B cell (primary cell): Measurements from ENCODE around the gene MCF2L. TPM values are rescaled to one million over a fixed set of nuclear protein-coding genes. Genes with fewer than 3 reads are reported as not detected.

Experiments used
- ATAC-seq: fragments of 200-7000 bp; cut with Tn5 transposase; one replicate; pipeline ENCODE4 v1.10.0; 2021; ENCODE audit warnings: low read depth, mild to moderate bottlenecking, moderate number of reproducible peaks, moderate library complexity
- CTCF ChIA-PET: fragments of 350-600 bp; sonication (Branson Sonifier 250); formaldehyde crosslinking; loops from one replicate; lab custom pipeline; 2021; ENCODE audit warnings: antibody characterized with exemption, inconsistent platforms; lab: Charles Lee
- POLR2A ChIA-PET: fragments of 350-600 bp; sonication (Branson Sonifier 250); formaldehyde crosslinking; loops from one replicate; lab custom pipeline; 2021; ENCODE audit warnings: antibody characterized with exemption; lab: Charles Lee
- DNase-seq: peaks from one replicate; pipeline ENCODE4 v3.0.0; 2013
- H2AFZ ChIP-seq: 2 replicates; pipeline ENCODE4 v1.6.1; 2012; ENCODE audit warnings: mild to moderate bottlenecking, low read depth, low read length; ENCODE audit not compliant: insufficient read depth, poor library complexity, severe bottlenecking
- H3K27ac ChIP-seq, 2 donors: 1 replicate in 1 of 2; 2 replicates in 1 of 2; pipeline ENCODE4 v1.5.1; 2012 to 2013; ENCODE audit warnings: low read length in 2 of 2, mild to moderate bottlenecking in 2 of 2, moderate library complexity in 1 of 2
- H3K27me3 ChIP-seq, 4 experiments: fragments of 200-600 bp in 1 of 4; sonication (generic) in 1 of 4; replicated peaks in 1 of 4; 1 replicate in 2 of 4; 2 replicates in 2 of 4; pipeline versions ENCODE4 v1.6.1 to v1.7.0; 2013 to 2016; ENCODE audit warnings: low read length in 3 of 4, mild to moderate bottlenecking in 2 of 4, mixed read lengths in 1 of 4, moderate library complexity in 1 of 4; ENCODE audit not compliant: insufficient read depth in 4 of 4, control insufficient read depth in 3 of 4; ENCODE audit errors: control extremely low read depth in 1 of 4
- H3K36me3 ChIP-seq, 2 experiments: replicated peaks in 1 of 2; 1 replicate in 1 of 2; 2 replicates in 1 of 2; pipeline versions ENCODE4 v1.6.1 to v1.7.1; 2013; ENCODE audit warnings: low read length in 1 of 2; ENCODE audit not compliant: insufficient read depth in 2 of 2, control insufficient read depth in 1 of 2; ENCODE audit errors: control extremely low read depth in 1 of 2, extremely low read depth in 1 of 2
- H3K4me1 ChIP-seq, 2 donors: fragments of 200-600 bp in 1 of 2; sonication (generic) in 1 of 2; 1 replicate in 1 of 2; 2 replicates in 1 of 2; pipeline versions ENCODE4 v1.5.1 to v1.6.1; 2013 to 2017; ENCODE audit warnings: low read length in 2 of 2; ENCODE audit not compliant: control insufficient read depth in 2 of 2, insufficient read depth in 2 of 2
- H3K4me2 ChIP-seq: replicated peaks from 2 replicates; pipeline ENCODE3; 2012; ENCODE audit warnings: mild to moderate bottlenecking, low read depth, low read length; ENCODE audit not compliant: poor library complexity, severe bottlenecking
- H3K4me3 ChIP-seq, 5 experiments: fragments of 200-600 bp in 1 of 5; sonication (generic) in 1 of 5; 1 replicate in 3 of 5; 2 replicates in 2 of 5; pipeline versions ENCODE4 v1.5.1 to v1.7.0; 2011 to 2016; ENCODE audit warnings: low read length in 4 of 5, mild to moderate bottlenecking in 4 of 5, low read depth in 2 of 5, control low read depth in 1 of 5, moderate library complexity in 1 of 5; ENCODE audit not compliant: insufficient read depth in 1 of 5; ENCODE audit errors: control extremely low read depth in 1 of 5, extremely low read depth in 1 of 5
- H3K79me2 ChIP-seq: fragments of 200-600 bp; sonication (generic); one replicate; pipeline ENCODE4 v1.6.0; 2016; ENCODE audit warnings: low read length; ENCODE audit not compliant: control insufficient read depth, insufficient read depth
- H3K9ac ChIP-seq: fragments of 200-600 bp; sonication (generic); 2 replicates; pipeline ENCODE4 v1.6.1; 2017; ENCODE audit warnings: mild to moderate bottlenecking, low read length, moderate library complexity
- H3K9me3 ChIP-seq, 3 donors: one replicate each; pipeline versions ENCODE4 v1.6.1 to v1.7.1; 2013; ENCODE audit warnings: low read length in 2 of 3; ENCODE audit not compliant: control insufficient read depth in 2 of 3, insufficient read depth in 1 of 3; ENCODE audit errors: control extremely low read depth in 1 of 3
- H4K20me1 ChIP-seq: 2 replicates; pipeline ENCODE4 v1.6.0; 2012; ENCODE audit warnings: mild to moderate bottlenecking, low read length; ENCODE audit not compliant: insufficient read depth, control insufficient read depth, poor library complexity, severe bottlenecking
- H3K27ac Mint-ChIP-seq: one replicate; pipeline ENCODE4 v1.8.0; 2021; ENCODE audit warnings: mixed read lengths
- H3K27me3 Mint-ChIP-seq: one replicate; pipeline ENCODE4 v1.8.0; 2021; ENCODE audit warnings: mixed read lengths
- H3K4me1 Mint-ChIP-seq: one replicate; pipeline ENCODE4 v1.8.0; 2021; ENCODE audit warnings: mixed read lengths
- H3K4me3 Mint-ChIP-seq: one replicate; pipeline ENCODE4 v1.8.0; 2021; ENCODE audit warnings: mixed read lengths
- H3K9me3 Mint-ChIP-seq: one replicate; pipeline ENCODE4 v1.8.0; 2022; ENCODE audit warnings: mixed read lengths; ENCODE audit not compliant: insufficient read depth
- CTCF ChIP-seq: fragments of 200-600 bp; IDR thresholded peaks from one replicate; pipeline ENCODE4 v1.8.0; 2022; ENCODE audit warnings: antibody characterized with exemption, mild to moderate bottlenecking
- EZH2 ChIP-seq: IDR thresholded peaks from 2 replicates; pipeline ENCODE4 v1.6.1; 2012; ENCODE audit warnings: borderline replicate concordance, low read depth, mild to moderate bottlenecking, moderate library complexity, low read length; ENCODE audit not compliant: insufficient read depth, poor library complexity, severe bottlenecking
- WGBS: methylation state at CpG from one replicate; pipeline ENCODE4 v1.1.5; 2013; ENCODE audit warnings: missing lambda C conversion rate; ENCODE audit not compliant: insufficient coverage; 5-methylcytosine and 5-hydroxymethylcytosine counted together
- intact Hi-C: fragments of 100-400 bp; cut with micrococcal nuclease; formaldehyde crosslinking; loops from one replicate; pipeline ENCODE4 v1.10.0; 2022
- polyA plus RNA-seq: library from polyadenylated mRNA; depleted of rRNA; stranded (reverse); fragments of >200 nt; gene quantifications from 2 replicates; pipeline ENCODE4 v1.2.3, GENCODE V29; 2012
- total RNA-seq, 2 donors: library from RNA; stranded (reverse); fragments of 120-200 nt in 1 of 2; gene quantifications; 1 replicate in 1 of 2; 2 replicates in 1 of 2; pipeline versions ENCODE4 v1.2.3 to v1.2.4, GENCODE V29; 2013 to 2022

MCF2L gene
- total and polyA plus RNA-seq, 2 donors (not counting 1 experiment from before 2014, with no cell fraction given): 3.7 to 8.2 TPM

- Histone ChIP-seq H2AFZ (no peak overlapping the region), H3K4me1 (peaks cover 17 to 20% of the 10 kb centered on the region in 2 donors), H3K27ac (no peak overlapping the region), H3K9me3 (peaks cover 0 to 14% (median 0%) of the 10 kb centered on the region in 3 donors), H3K79me2 (no peaks in the 10 kb centered on the region), H3K36me3 (no peaks in the 10 kb centered on the region), H3K9ac (no peak overlapping the region), H4K20me1 (no peaks in the 10 kb centered on the region), H3K4me2 (no peak overlapping the region), H3K4me3 (no peak overlapping the region), H3K27me3 (peaks cover 0 to 38% (median 11%) of the 10 kb centered on the region in 4 experiments)
- intact Hi-C loops: no loop called here
- Mint-ChIP-seq H3K4me3 (no peak overlapping the region), H3K27ac (no peak overlapping the region), H3K4me1 (peaks cover 12% of the 10 kb centered on the region), H3K27me3 (peaks cover 19% of the 10 kb centered on the region), H3K9me3 (no peaks in the 10 kb centered on the region)
- CTCF ChIA-PET: no interaction called here
- POLR2A ChIA-PET: no interaction called here
- TF ChIP-seq EZH2 (no peak), CTCF (no peak)
- ATAC-seq: no peak
- WGBS: 98% methylated on average over 12 of the region's 13 CpGs
- no peak for DNase-seq
Measured at GRCh38 chr13:113148407-113148806, 179.4 kb downstream of the MCF2L start.

GRCh38 chr13:113148940-113149503 lies 180.0 kb downstream of the MCF2L start:
- Mint-ChIP-seq H3K27me3 (peaks cover 19% of the 10 kb centered on the region), H3K4me1 (peaks cover 15% of the 10 kb centered on the region), H3K9me3 (no peaks in the 10 kb centered on the region), H3K27ac (no peak overlapping the region), H3K4me3 (no peak overlapping the region)
- Histone ChIP-seq H2AFZ (no peak overlapping the region), H3K36me3 (no peaks in the 10 kb centered on the region), H3K4me1 (peaks cover 20 to 22% of the 10 kb centered on the region in 2 donors), H3K27ac (no peak overlapping the region), H3K4me2 (no peak overlapping the region), H3K4me3 (no peak overlapping the region), H3K9ac (no peak overlapping the region), H3K27me3 (peaks cover 0 to 38% (median 11%) of the 10 kb centered on the region in 4 experiments), H3K9me3 (peaks cover 0 to 14% (median 0%) of the 10 kb centered on the region in 3 donors), H3K79me2 (no peaks in the 10 kb centered on the region), H4K20me1 (no peaks in the 10 kb centered on the region)
- ATAC-seq: no peak
- TF ChIP-seq CTCF (no peak), EZH2 (no peak)
- WGBS: 96% methylated on average over 34 of the region's 38 CpGs
- CTCF ChIA-PET: no interaction called here
- intact Hi-C loops: no loop called here
- DNase-seq: no peak
- POLR2A ChIA-PET: no interaction called here
